Right renal pelvis (tissue), 4 donors: ENCODE results near the gene GGCT. TPM values are rescaled to one million over a fixed set of nuclear protein-coding genes. Genes with fewer than 3 reads are reported as not detected.

Experiments used
- polyA plus RNA-seq, 4 donors: library from polyadenylated mRNA; unstranded; fragments of 120-200 nt; gene quantifications; one replicate each; pipeline ENCODE4 v1.2.1, GENCODE V29; 2013; ENCODE audit not compliant: insufficient read length in 4 of 4

Gene GGCT
- polyA plus RNA-seq, 4 donors, result 68.2 to 84.9 (median 80.5) TPM

Other genes with a start within 250 kb of the GGCT start
- 10 to 100 TPM; 18.0 to 23.4 (median 21.3) TPM for gene ZNRF2, start 220.2 kb downstream of the GGCT start, polyA plus RNA-seq
- 1 to 10 TPM; 7.2 to 9.5 (median 9.0) TPM for gene NOD1, start 26.0 kb downstream of the GGCT start, polyA plus RNA-seq
- 10 to 100 TPM; 76.7 to 86.5 (median 82.9) TPM for gene GARS1, start 90.0 kb upstream of the GGCT start, polyA plus RNA-seq
- under 1 TPM in 2 of 4 donors, not detected in 2; 0.09 to 0.25 TPM for gene CRHR2, start 177.6 kb upstream of the GGCT start, polyA plus RNA-seq
- gene INMT, start 247.3 kb upstream of the GGCT start, polyA plus RNA-seq, result 1 to 10 TPM in 3 of 4 donors, under 1 TPM in 1; 0.93 to 2.8 (median 1.9) TPM